ENCODE data around the gene CACNA1F.

Gene CACNA1F

DNA sequence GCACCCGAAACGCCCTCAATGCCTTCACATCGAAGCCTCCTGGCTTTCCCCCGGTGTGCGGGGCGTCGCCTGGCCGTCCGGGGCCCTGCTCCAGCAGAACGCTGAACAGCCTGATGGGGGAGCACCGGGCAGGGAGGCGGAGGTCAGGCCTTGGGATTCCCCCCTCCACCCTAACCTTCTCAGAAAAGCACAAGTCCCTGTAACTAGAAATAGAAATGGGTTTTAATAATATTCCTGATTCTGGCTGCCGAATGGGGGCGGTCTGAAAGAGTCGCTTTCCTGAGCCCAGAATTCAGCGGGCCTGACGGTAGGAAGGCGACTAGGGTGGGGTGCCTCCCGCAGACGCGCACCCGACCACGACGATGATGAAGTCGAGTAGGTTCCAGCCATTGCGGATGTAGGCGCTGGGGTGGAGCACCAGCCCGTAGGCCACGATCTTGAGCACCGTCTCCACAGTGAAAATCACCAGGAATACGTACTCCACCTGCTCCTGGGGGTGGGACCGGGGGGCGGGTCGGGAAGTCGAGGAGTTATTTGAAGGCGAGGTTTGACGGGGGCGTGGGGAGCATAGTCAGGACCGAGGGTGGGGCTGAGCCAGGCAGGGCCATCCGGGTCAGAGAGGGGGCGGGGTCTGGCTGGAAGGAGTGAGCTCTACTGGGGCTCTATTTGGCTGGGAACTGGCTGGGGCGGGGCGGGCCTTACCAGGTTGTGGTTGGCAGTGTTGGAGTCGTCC is 2.5 kb downstream of the CACNA1F start:
- peak; percentile 6 to 31 for DNase-seq (ENCODE audit: low read depth in 1 of 2, low spot score in 1 of 2)

DNA sequence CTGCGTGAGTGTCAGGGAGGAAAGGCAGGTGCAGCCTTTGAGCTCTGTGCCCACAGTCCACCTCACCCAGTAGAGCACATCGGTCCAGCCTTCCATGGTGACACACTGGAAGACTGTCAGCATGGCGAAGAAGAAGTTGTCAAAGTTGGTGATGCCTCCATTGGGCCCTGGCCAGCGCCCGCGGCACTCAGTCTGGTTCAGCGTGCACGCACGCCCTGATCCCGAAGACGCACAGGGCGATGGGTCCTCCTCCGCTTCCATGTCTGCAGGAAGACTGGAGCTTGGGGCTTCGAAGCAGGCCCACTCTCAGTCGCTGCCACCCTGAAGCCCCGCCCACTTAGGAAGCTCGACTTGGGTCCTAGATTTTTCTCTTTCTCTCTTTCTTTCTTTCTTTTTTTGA is 5.0 kb downstream of the CACNA1F start:
- DNase-seq (ENCODE audit: low read depth in 1 of 2, low spot score in 1 of 2) = no peak

DNA sequence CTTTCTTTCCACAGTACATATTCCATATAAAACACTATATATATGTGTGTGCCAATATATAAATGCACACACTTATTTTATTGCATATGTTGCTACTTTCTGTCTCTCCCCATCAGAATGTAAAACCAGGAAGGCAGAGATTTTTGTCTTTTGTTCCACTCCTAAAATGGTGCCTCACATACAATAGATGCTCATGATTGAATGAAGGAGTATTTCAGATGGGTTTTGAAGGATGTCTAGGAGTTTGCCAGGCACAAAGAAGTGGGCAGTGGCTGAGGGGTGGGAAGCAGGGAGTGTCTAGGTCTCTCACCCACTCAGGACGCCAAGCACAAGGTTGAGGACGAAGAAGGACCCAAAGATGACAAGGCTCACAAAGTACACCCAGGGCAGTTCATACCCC is 5.4 kb downstream of the CACNA1F start:
- DNase-seq (ENCODE audit: low read depth in 1 of 2, low spot score in 1 of 2) = no peak

DNA sequence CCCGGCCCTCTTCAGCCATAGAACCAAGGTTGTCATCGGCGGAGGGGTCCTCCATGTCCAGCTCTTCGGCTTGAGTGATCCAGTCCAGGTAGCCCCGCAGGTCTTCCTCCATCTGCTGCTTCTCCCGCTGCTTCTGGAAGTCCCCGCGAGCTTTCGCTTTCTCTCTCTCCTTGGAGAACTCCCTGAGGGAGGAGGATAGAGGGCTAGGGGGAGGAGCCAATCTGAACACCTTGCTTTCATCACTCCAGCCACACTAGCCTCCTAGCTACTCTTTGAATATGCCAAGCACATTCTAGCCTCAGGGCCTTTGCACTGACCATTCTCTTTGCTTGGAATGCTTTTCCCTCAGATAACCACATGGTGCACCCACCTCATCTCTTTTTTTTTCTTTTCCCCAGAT is 6.2 kb downstream of the CACNA1F start:
- no peak for DNase-seq (ENCODE audit: low read depth in 1 of 2, low spot score in 1 of 2)

DNA sequence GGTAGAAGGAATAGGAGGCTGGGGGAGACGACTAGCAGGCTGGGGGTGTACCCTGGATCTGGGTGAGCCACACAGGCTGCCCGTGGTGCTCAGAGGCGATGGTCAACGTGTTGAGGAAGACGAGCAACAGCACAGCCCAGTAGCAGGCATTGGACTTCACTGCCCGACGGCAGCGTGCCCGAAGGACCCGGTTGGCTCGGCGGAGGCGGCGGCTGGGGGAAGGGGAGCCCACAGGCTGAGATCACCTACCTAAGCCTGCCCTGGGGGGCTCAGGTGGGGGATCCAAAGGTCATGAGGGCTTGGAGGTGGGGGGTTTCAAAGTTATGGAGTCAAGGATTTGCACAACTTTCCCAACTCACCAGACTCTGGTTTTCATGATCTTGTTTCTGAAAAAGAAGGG is 7.3 kb downstream of the CACNA1F start:
- no peak for DNase-seq (ENCODE audit: low read depth in 1 of 2, low spot score in 1 of 2)

DNA sequence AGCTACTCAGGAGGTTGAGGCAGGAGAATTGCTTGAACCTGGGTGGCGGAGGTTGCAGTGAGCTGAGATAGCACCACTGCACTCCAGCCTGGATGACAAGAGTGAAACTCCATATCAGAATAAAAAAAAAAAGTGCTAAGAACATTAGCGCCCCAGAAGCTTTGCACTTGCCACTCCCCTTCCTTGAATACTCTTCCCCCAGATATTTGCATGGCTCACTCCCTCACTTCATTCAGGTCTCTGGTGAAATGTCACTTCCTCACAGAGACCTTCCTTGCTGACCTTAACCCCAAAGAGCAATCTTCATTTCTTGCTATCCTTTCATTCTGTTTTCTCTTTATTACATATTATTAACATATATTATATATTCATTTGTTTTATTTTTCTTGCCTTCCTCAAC is 11.3 kb downstream of the CACNA1F start:
- no peak for DNase-seq (ENCODE audit: low read depth in 1 of 2, low spot score in 1 of 2)

DNA sequence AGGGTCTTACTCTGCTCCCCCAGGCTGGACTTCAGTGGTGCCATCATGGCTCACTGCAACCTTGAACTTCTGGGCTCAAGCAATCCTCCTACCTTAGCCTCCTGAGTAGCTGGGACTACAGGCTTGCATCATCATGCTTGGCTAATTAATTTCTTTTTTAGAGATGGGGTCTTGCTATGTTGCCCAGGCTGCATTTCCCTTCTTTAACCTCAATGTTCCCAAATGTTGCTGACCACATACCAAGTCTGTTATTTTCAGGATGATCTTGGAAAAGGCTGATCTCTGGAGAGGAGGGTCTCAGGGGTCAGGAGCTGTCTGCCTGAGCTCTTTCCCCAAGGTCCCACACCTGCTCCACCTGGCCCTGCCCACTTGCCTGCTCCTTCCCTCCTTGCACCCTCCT is 13.0 kb downstream of the CACNA1F start:
- no peak for DNase-seq (ENCODE audit: low read depth in 1 of 2, low spot score in 1 of 2)

DNA sequence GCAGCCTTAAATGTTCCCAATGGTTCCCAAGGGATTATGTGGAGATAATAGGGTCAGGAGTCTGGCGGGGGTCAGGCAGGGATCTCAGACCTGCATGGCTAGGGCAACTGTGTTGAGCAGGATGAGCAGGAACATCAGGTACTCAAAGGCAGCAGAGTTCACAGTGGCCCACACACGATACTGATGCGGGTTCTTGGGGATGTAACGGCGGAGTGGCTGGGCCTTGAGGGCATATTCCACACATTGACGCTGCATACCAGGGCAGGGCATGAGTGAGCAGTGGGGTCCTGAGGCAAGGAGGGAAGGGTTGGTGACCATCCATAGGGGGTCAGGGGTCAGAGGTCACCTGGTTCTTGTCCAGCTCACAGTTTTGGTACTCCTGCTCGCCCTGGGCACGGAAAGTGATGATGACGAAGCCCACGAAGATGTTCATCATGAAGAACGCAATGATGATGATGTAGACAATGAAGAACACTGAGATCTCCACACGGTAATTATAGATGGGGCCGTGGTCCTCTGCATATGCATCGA is 18.1 kb downstream of the CACNA1F start:
- no peak for DNase-seq (ENCODE audit: low read depth in 1 of 2, low spot score in 1 of 2)

DNA sequence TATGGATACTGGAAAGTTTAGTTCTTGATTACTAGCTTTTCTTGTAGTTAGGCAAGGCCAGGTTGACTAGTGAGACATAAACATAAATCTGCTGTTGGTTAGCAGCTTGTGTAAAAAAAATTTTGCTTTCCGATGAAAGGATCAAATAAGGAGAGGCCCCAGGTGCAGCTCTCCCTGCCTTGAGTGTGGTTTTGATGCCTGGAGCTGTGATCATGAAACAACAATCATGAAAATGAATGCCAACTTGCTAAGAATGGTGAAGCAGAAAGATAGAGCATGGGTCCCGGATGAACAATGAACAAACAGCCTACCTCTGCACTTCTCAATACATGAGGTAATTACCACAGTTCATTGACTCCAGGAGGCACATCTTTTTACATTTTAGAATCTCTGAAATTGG is 18.7 kb downstream of the CACNA1F start:
- no peak for DNase-seq (ENCODE audit: low read depth in 1 of 2, low spot score in 1 of 2)

DNA sequence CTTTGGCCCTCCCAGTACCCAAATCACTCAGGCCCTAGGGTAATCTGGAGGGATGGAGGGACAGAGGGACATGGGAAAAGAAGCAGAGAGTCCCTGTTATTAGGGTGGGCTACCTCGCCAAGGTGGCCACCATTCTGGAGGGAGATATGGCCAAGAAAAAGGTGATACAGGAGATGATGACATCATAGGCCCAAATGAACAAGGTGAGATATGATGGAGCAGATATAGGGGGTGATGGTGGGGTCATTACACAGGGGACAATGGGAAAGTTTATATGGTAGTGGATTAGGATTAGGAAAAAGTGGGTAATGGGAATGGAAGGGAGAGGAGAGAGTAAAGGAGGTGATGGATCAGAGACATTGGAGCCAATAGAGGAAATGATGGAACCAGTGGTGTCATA is 20.3 kb downstream of the CACNA1F start:
- no peak for DNase-seq (ENCODE audit: low read depth in 1 of 2, low spot score in 1 of 2)

DNA sequence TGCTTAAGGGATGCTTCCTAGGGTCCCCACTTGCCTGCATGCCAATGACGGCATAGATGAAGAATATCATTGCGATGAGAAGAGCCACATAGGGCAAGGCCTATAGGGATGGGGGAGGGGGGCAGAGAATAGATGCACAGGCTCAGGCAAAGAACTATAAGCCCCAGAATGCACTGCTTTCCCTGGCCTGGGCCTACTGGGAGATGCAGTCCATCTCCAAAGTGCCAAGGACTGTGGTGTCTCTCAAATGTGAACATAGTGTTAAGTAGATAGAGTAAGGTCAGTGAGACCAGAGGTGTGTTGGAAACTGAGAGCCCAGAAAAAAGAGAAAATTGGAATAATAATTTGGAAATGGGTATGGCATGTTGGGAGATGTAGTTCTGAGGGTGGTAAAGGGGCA is 20.9 kb downstream of the CACNA1F start:
- no peak for DNase-seq (ENCODE audit: low read depth in 1 of 2, low spot score in 1 of 2)

DNA sequence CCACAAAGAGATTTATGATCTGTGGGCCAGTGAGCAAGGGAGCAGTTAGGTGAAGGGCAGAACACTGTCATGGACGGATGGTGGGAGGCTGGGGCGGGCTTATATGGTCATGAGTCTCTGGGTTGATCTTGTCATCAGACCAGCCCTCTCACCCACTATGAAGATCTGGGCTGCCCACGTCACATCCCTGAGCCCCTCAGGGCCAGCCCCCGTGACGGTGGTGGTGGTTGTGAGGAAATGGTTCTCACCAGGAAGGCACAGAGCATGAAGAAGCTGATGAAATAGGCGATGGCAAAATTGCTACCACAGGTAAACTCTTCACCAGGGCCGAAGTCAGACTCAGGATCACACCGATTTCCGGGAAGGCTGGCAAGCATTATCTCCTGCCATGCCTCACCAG is 22.1 kb downstream of the CACNA1F start:
- DNase-seq (ENCODE audit: low read depth in 1 of 2, low spot score in 1 of 2) = no peak

DNA sequence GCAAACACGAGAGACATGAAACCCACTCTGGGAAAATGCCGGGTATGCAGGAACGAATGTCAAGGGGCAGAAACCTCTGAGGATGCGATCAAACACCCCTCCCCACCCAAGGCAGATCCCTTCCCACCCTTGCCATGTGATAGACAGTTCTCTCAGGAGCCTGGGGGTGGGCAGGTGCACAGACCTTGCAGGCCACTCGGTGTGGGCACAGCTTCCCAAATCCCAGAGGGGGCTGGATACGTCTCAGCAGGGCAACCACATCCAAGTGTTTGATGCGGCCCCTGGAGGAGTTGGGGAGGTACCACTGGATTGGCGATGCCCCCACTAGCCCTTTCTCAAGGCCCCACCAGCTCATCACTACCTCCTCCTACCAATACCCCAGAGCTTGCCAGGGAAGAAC is 22.7 kb downstream of the CACNA1F start:
- no peak for DNase-seq (ENCODE audit: low read depth in 1 of 2, low spot score in 1 of 2)

DNA sequence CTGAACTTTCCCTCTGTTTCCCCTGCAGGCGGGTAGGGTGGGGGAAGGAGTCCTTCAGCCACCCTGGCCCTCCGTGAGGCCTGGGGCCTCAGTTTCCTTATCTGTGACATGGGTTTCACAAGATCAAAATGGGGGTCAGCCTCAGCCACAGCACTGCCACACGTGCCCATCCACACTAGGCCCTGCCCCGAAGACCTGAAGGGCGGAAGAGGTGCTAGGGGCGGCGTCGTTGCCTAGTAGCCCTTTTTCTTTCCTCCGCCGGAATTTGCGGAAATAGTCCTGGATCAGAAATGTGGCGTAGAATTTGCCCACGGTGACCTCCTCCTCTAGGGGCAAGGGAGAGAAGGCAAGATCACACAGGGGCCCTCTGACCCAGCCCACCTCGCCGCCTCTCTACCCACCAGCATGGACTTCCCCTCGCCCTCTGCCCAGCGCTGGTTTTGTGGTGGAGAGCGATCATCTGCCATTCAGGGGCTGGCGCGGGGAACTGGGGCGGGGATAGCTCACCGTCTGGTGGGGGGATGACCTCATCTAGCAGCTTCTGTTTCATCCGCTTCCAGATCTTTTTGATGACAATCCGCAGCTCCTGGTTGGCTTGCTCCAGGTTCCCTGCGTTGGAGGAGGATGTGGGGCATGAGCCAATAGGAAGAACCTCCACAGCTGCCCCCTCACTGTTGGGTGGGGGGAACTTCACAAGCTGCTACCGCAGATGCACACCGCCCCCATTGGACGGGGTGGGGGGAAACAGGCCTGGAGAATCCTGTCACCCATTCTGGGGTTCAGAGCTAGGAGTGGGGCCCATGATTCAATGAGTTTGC is 23.5 kb downstream of the CACNA1F start:
- no peak for DNase-seq (ENCODE audit: low read depth in 1 of 2, low spot score in 1 of 2)

DNA sequence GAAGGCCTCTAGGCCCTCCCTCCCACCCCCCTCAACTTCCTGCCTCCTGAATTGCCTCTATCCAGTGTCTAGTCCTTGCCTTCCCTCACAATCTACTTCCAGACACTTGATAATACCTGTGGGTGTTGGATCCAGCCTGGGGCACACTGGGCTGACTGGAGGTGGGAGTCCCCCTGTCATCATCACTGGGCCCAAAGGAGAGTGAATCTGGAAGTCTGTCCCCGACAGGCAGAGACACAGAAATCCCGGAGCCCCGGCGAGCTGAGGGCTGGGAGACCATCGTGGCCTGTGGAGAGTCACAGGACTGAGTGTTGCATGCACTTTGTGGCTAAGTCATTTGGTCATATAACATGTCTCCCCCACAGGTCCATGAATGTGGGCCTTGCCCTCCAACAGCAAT is 24.7 kb downstream of the CACNA1F start:
- DNase-seq (ENCODE audit: low read depth in 1 of 2, low spot score in 1 of 2) = no peak

DNA sequence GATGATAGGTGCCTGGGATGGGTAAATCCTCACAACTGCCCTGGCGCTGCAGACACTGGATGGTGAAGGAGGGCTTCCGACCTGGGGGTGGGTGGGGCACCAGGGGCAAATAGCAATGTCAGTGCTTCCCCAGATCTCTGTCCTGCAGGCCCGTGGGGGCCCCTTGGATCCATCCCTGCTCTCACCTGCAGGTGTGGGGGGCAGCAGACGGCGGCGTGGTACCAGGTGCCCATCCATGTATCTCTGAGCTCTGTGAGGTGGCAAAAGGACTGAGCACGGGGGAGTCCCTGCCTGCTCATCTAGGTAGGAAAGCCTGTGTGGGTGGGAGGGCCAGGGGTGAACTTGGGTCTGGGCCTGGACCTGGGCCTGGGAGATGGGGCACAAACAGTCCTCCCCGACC is 26.6 kb downstream of the CACNA1F start:
- no peak for DNase-seq (ENCODE audit: low read depth in 1 of 2, low spot score in 1 of 2)

DNA sequence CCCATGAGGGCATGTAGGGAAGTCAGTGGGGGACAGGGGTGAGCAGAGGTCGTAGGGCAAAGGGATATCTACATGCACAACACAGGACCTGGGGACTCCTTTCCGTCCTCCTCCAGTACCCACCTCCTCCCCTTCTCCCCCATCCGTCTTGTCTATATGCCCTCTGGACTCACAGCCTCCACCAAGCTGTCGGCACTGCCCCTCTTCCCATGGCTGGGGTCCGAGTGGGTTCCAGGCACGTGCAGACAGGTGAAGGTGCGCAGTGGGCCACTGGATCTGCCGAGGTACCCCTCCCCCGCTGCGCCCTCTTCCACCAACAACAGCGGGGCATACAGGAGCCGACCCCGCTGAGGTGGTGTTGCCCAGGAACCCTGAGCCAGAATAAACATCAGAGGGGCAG is 27.7 kb downstream of the CACNA1F start:
- DNase-seq (ENCODE audit: low read depth in 1 of 2, low spot score in 1 of 2) = no peak

DNA sequence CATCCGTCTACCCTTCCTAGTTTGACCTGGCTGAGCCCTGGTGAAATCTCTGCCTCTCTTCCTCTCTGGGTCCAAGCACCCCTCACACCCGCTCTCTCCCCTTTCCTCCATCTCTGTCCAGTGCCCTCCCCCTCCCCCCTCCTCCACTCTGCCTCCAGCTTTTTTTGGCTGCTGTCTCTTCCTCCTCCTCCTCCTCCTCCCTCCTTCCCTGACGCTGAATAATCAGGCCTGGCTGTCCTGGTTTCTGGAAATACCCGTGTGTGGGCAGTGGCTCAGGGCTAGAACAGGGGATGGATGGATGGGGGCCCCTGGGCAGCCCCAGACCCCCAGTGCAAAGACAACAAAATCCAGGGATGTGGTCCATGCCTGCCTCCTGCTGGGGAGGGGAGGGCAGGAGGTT is 28.4 kb downstream of the CACNA1F start:
- no peak for DNase-seq (ENCODE audit: low read depth in 1 of 2, low spot score in 1 of 2)

DNA sequence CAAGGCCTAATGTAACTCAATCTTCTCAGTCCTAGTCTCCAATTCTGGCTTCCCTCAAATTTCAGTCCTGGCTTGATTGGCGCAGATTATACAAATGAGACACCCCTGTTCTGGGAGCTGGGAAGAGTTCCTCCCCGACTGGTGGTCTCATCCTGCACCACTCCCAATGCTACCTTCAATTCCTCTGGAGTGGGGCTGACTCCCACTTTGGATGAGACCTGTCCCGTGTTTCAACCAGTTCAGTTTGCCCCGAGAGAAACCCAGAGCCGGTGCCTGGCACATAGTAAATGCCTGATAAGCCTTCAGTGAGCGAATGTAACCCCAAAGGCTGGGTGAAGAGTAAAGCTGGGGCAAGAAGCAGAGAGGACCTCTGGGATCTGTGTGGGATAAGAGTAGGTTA is 29.1 kb downstream of the CACNA1F start:
- no peak for DNase-seq (ENCODE audit: low read depth in 1 of 2, low spot score in 1 of 2)

DNA sequence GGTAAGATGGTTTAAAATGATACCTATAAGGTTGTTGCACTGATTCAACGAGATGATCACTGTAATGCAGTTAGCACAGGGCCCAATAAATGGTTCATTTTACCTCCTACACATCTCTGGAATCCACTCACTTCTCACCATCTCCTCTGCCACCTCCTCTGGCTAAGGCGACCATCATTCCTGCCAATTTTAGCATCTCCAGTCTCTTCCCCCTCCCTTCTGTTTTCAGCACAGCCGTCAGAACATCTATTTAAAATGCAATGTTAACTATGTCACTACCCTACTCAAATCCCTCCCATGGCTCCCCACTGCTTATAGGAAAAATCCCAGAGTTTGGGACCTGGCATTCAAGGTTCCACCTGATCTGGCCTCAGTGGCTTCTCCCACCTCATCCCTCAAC is 29.6 kb downstream of the CACNA1F start:
- DNase-seq (ENCODE audit: low read depth in 1 of 2, low spot score in 1 of 2) = no peak

DNA sequence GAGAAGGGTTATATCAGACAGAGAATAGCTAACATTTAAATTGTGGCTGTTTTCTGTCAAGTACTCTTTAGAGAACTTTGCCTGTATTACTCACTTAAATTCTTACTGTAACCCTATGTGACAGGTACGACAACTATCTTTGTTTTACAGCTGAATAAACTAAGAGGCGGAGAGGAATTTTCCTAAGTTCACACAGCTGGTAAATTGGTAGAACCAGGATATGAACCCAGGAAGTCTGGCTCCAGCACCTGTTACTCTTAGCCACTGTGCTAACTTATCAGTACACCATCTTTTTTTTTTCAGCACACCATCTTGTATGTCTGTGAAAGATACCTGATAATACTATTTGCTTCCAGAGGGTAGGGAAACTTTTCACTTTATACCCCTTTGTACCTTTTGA is 31.1 kb downstream of the CACNA1F start:
- no peak for DNase-seq (ENCODE audit: low read depth in 1 of 2, low spot score in 1 of 2)

DNA sequence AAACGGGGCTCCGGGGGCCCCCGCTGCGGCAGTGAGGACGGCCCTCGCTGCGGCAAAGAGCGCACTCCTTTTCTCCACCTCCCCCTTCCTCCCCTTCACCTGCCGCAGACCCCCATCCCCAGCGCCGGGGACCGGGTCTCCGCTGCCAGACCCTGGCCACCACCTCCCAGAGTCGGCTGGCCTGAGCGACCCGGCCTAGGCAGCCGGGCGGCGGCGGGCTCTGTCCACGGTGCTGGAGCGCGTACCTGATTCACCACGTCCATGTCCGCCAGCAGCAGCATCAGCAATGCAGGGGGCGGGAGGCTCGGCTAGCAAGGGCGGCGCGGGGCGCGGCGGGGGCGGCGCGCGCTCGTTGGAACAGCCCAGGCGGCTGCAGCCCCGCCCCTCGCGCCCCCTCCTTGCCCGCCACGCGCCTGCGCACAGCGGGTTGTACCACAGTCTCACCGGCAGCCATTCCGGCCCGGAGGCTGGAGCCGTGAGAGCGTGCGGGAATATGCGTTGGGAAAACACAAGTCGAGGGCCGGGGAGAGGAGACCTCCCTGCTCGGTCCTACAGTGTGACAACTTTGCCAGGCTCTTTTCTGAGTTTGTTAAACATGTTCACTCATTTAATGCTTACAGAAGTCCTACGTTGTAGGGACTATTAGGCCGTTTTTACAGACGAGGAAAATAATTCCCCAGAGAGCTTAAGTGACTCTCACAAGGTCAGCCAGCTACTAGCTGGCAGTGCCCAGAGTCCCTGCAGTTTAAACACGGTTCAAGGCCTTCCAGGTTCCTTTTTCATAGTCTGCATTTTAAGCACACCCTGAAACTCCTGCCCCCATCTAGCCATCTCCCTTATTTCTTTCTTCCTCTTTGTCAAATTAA is 33.0 kb downstream of the CACNA1F start, which contains the start of gene SYP:
TSS of gene SYP (minus strand) at position 288 of the 866 bp plus-strand sequence. CDS start at position 281, 7 bp downstream.
- peak; percentile 78 to 81 for DNase-seq (ENCODE audit: low read depth in 1 of 2, low spot score in 1 of 2)
